ENCODE results near the gene ELK3. TPM values are rescaled to one million over a fixed set of nuclear protein-coding genes. Genes with fewer than 3 reads are reported as not detected.

ELK3 gene
- total RNA-seq, result 10 to 100 TPM; 44.0 to 46.1 TPM
- 10 to 100 TPM in 1 of 3 donors, 1 to 10 TPM in 2; 7.5 to 18.9 (median 8.9) TPM for polyA plus RNA-seq
- 17.5 to 107 (median 82.2) reads per million in 6 experiments for total RNA-seq

DNA sequence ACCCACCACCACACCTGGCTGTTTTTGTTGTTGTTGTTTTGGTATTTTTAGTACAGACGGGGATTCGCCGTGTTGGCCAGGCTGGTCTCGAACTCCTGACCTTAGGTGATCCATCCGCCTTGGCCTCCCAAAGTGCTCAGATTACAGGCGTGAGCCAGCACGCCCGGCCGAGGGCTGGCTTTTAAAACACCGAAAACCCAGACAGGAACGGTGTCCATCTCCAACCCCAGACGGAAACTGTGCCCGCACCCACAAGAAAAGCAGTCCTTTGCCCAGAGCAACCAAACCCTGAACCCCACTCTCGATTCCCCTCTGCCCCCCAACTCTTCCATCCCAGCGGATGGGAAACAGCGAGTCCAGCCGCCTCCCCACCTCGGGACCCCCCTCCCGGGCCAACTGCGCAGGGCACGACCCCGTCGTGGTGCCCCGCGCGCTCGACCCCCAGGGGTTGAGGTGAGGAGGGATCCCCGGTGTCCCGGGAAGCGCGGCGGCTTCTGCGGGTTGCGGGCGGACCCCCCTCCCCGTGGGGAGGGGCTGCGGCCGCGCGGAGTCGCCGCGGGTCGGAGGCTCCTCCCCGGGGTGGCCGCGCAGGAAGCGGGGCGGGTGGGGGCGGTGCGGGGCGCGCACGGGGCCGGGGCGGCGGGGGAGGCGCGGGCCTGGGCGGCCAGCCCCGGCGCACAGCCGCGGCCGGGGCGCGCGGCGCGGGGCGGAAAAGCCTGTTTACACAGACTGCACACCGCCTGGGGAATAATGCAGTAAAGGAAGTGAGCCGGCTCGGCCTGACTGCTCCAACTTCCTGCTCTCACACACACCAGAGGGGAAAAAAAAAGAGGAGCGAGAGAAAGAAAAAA lies at the start of gene ELK3:
TSS of gene ELK3 (plus strand) at position 651 of the 851 bp plus-strand sequence.
- no peaks in the 10 kb centered on the region for H3K36me3 Mint-ChIP-seq
- DNase-seq, result peak; percentile 29 to 67 (median 50)
- H3K4me3 Mint-ChIP-seq, result peak within 1 kb of the TSS; percentile 94 to 99 (median 98)
- H3K4me1 Mint-ChIP-seq, result peaks cover 14 to 60% (median 52%) of the 10 kb centered on the region in 4 donors
- H3K9me3 Mint-ChIP-seq, result no peaks in the 10 kb centered on the region
- H3K27ac Mint-ChIP-seq, result peak within 1 kb of the TSS; percentile 94 to 100 (median 98)
- peak; percentile 48 to 53 for ATAC-seq
- POLR2A ChIA-PET, result interaction anchor here (0.9 to 2.3 kb wide), 3 partner anchors 18 to 206 kb away, joined by 4 to 28 read pairs (median 8); partner anchors contain the start of gene CDK17
- no peaks in the 10 kb centered on the region for H3K27me3 Mint-ChIP-seq

DNA sequence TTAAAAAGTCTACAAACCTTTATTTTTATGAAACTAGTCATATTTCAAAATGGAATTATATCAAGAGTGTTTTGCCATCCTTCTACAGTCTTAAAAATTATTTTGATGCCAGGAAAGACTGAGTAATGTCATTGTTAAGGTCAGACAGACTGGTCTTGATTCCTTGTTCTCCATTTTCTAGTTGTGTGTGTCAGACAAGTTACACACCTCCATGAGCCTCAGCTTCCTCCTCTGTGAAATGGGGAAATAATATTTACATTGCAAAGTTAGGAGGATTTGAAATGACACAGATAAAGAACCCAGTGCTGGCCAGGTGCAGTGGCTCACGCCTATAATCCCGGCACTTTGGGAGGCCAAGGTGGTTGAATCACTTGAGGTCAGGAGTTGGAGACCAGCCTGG lies 47.4 kb upstream of the ELK3 start:
- H3K36me3 Mint-ChIP-seq, result no peaks in the 10 kb centered on the region
- no peaks in the 10 kb centered on the region for H3K27me3 Mint-ChIP-seq
- POLR2A ChIA-PET, result no interaction called here
- H3K27ac Mint-ChIP-seq, result no peak overlapping the region
- DNase-seq (no peak), ATAC-seq (no peak)
- H3K4me3 Mint-ChIP-seq, result no peak overlapping the region
- no peaks in the 10 kb centered on the region for H3K9me3 Mint-ChIP-seq
- H3K4me1 Mint-ChIP-seq, result peaks cover 14 to 23% (median 20%) of the 10 kb centered on the region in 4 donors

- peaks cover 0 to 2% (median 0%) of the 10 kb centered on the region in 4 donors for H3K4me1 Mint-ChIP-seq
- POLR2A ChIA-PET, result no interaction called here
- peaks cover 0 to 3% (median 0%) of the 10 kb centered on the region in 9 donors for H3K9me3 Mint-ChIP-seq
- H3K27me3 Mint-ChIP-seq, result no peaks in the 10 kb centered on the region
- ATAC-seq (no peak), DNase-seq (no peak)
- H3K36me3 Mint-ChIP-seq, result no peaks in the 10 kb centered on the region
- H3K4me3 Mint-ChIP-seq, result no peak overlapping the region
- no peak overlapping the region for H3K27ac Mint-ChIP-seq
These were observed 43.7 kb upstream of the ELK3 start for GRCh38 chr12:96150442-96150841.

- H3K4me3 Mint-ChIP-seq, result no peak overlapping the region
- H3K27ac Mint-ChIP-seq, result no peak overlapping the region
- H3K27me3 Mint-ChIP-seq, result no peaks in the 10 kb centered on the region
- H3K4me1 Mint-ChIP-seq, result peaks cover 0 to 2% (median 0%) of the 10 kb centered on the region in 4 donors
- no peaks in the 10 kb centered on the region for H3K36me3 Mint-ChIP-seq
- ATAC-seq, result no peak
- DNase-seq, result no peak
- POLR2A ChIA-PET, result no interaction called here
- peaks cover 0 to 3% (median 0%) of the 10 kb centered on the region in 9 donors for H3K9me3 Mint-ChIP-seq
These were observed 42.0 kb upstream of the ELK3 start for GRCh38 chr12:96152164-96152563.

GRCh38 chr12:96153131-96153725 lies 40.9 kb upstream of the ELK3 start:
- H3K4me3 Mint-ChIP-seq, result no peak overlapping the region
- POLR2A ChIA-PET, result no interaction called here
- no peaks in the 10 kb centered on the region for H3K36me3 Mint-ChIP-seq
- no peak for ATAC-seq
- H3K27ac Mint-ChIP-seq, result peak overlapping the region in 4 of 10 donors; percentile 27 to 65 (median 51)
- peaks cover 0 to 3% (median 0%) of the 10 kb centered on the region in 9 donors for H3K9me3 Mint-ChIP-seq
- no peaks in the 10 kb centered on the region for H3K27me3 Mint-ChIP-seq
- DNase-seq, result no peak
- peaks cover 0 to 2% (median 0%) of the 10 kb centered on the region in 4 donors for H3K4me1 Mint-ChIP-seq

- no peaks in the 10 kb centered on the region for H3K36me3 Mint-ChIP-seq
- H3K4me3 Mint-ChIP-seq, result no peak overlapping the region
- no peak overlapping the region for H3K27ac Mint-ChIP-seq
- H3K4me1 Mint-ChIP-seq, result peaks cover 0 to 2% (median 0%) of the 10 kb centered on the region in 4 donors
- POLR2A ChIA-PET, result no interaction called here
- H3K9me3 Mint-ChIP-seq, result peaks cover 0 to 3% (median 0%) of the 10 kb centered on the region in 9 donors
- H3K27me3 Mint-ChIP-seq, result no peaks in the 10 kb centered on the region
- DNase-seq (no peak), ATAC-seq (no peak)
These were observed 39.0 kb upstream of the ELK3 start for GRCh38 chr12:96155181-96155580.

GRCh38 chr12:96155781-96156180 lies 38.4 kb upstream of the ELK3 start:
- POLR2A ChIA-PET, result no interaction called here
- H3K4me3 Mint-ChIP-seq, result no peak overlapping the region
- no peak overlapping the region for H3K27ac Mint-ChIP-seq
- peaks cover 0 to 2% (median 0%) of the 10 kb centered on the region in 4 donors for H3K4me1 Mint-ChIP-seq
- H3K9me3 Mint-ChIP-seq, result peaks cover 0 to 3% (median 0%) of the 10 kb centered on the region in 9 donors
- H3K27me3 Mint-ChIP-seq, result no peaks in the 10 kb centered on the region
- ATAC-seq (no peak), DNase-seq (no peak)
- H3K36me3 Mint-ChIP-seq, result no peaks in the 10 kb centered on the region

DNA sequence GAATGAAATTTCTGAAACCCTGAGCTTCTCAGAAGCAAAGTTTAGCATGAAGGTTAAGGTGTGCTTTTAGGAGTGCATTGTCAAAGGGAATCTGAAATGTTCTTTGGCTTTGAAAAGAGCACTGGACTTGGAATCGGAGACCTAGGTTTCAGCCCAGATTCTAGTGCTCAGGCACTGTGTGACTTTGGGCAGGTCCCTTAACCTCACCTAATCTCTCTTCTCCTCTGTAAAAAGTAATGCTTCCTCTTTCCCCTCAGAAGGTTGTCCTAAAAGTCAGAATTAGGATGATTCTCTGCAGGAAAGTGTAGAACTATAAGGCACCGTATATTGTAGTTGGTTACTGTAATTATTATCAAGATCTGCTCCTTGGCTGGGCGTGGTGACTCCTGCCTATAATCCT lies 38.0 kb upstream of the ELK3 start:
- Mint-ChIP-seq H3K27ac (no peak overlapping the region), H3K4me3 (no peak overlapping the region), H3K4me1 (peaks cover 0 to 2% (median 0%) of the 10 kb centered on the region in 4 donors), H3K27me3 (no peaks in the 10 kb centered on the region), H3K36me3 (no peaks in the 10 kb centered on the region), H3K9me3 (peaks cover 0 to 3% (median 0%) of the 10 kb centered on the region in 9 donors)
- DNase-seq (no peak), ATAC-seq (no peak)
- POLR2A ChIA-PET, result no interaction called here

- Mint-ChIP-seq H3K4me1 (peaks cover 0 to 2% (median 0%) of the 10 kb centered on the region in 4 donors), H3K36me3 (no peaks in the 10 kb centered on the region), H3K27me3 (no peaks in the 10 kb centered on the region), H3K9me3 (peaks cover 0 to 3% (median 0%) of the 10 kb centered on the region in 9 donors), H3K27ac (no peak overlapping the region), H3K4me3 (no peak overlapping the region)
- no peak for DNase-seq
- ATAC-seq, result no peak
- POLR2A ChIA-PET, result interaction anchor here (0.6 to 0.7 kb wide), 2 partner anchors 34 to 911 kb away, joined by 3 read pairs; no protein-coding TSS in a partner anchor
These were observed 36.7 kb upstream of the ELK3 start for GRCh38 chr12:96157427-96157826.

- Mint-ChIP-seq H3K27ac (peak overlapping the region in 1 of 10 donors; percentile 12), H3K36me3 (no peaks in the 10 kb centered on the region), H3K4me1 (peaks cover 0 to 3% (median 0%) of the 10 kb centered on the region in 4 donors), H3K27me3 (peaks cover 0 to 8% (median 0%) of the 10 kb centered on the region in 5 donors), H3K4me3 (no peak overlapping the region), H3K9me3 (no peaks in the 10 kb centered on the region)
- POLR2A ChIA-PET, result no interaction called here
- ATAC-seq, result no peak
- DNase-seq, result no peak
These were observed 29.0 kb upstream of the ELK3 start for GRCh38 chr12:96164951-96165811.

GRCh38 chr12:96166765-96167164 lies 27.4 kb upstream of the ELK3 start:
- Mint-ChIP-seq H3K9me3 (no peaks in the 10 kb centered on the region), H3K27me3 (peaks cover 0 to 9% (median 0%) of the 10 kb centered on the region in 5 donors), H3K4me1 (peaks cover 0 to 6% (median 2%) of the 10 kb centered on the region in 4 donors), H3K27ac (no peak overlapping the region), H3K36me3 (no peaks in the 10 kb centered on the region), H3K4me3 (no peak overlapping the region)
- ATAC-seq, result no peak
- POLR2A ChIA-PET, result no interaction called here
- DNase-seq, result no peak

- H3K27me3 Mint-ChIP-seq, result peaks cover 0 to 14% (median 2%) of the 10 kb centered on the region in 5 donors
- no peaks in the 10 kb centered on the region for H3K9me3 Mint-ChIP-seq
- H3K4me3 Mint-ChIP-seq, result no peak overlapping the region
- DNase-seq, result no peak
- ATAC-seq, result no peak
- no peak overlapping the region for H3K27ac Mint-ChIP-seq
- H3K4me1 Mint-ChIP-seq, result peaks cover 0 to 6% (median 2%) of the 10 kb centered on the region in 4 donors
- POLR2A ChIA-PET, result interaction anchor here (1.1 kb wide), 1 partner anchor 45 kb away, joined by 3 read pairs; no protein-coding TSS in a partner anchor
- no peaks in the 10 kb centered on the region for H3K36me3 Mint-ChIP-seq
These were observed 26.7 kb upstream of the ELK3 start for GRCh38 chr12:96167492-96167891.

Data from naive thymus-derived CD8-positive, alpha-beta T cell (primary cell).